A549 (cell line): ENCODE results near the gene EXOC4.

Source experiments
- EP300 ChIP-seq, 2 experiments: fragments of >200 bp; sonication (Bioruptor Twin); formaldehyde crosslinking; IDR thresholded peaks; 2 replicates in 1 of 2; 3 replicates in 1 of 2; pipeline ENCODE4 v1.6.1; 2016 to 2017
- FOSL2 ChIP-seq, 2 experiments: fragments of 450-650 bp in 1 of 2; fragments of >200 bp in 1 of 2; sonication (Bioruptor Twin) in 1 of 2; formaldehyde crosslinking; IDR thresholded peaks; 2 replicates each; pipeline versions ENCODE4 v1.5.0 to v1.6.1; 2016 to 2020; ENCODE audit warnings: mild to moderate bottlenecking in 1 of 2, moderate library complexity in 1 of 2
- HEYL ChIP-seq: fragments of 250-450 bp; sonication (Bioruptor Pico); IDR thresholded peaks from 2 replicates; pipeline ENCODE4 v1.8.0; 2021; ENCODE audit warnings: mild to moderate bottlenecking, moderate library complexity
- HOXA7 ChIP-seq: fragments of 250-450 bp; sonication (Bioruptor Pico); IDR thresholded peaks from 2 replicates; pipeline ENCODE4 v1.5.0; 2020; ENCODE audit warnings: mild to moderate bottlenecking, moderate library complexity
- JUN ChIP-seq, 2 experiments: fragments of >200 bp; sonication (Bioruptor Twin); formaldehyde crosslinking; IDR thresholded peaks; 2 replicates in 1 of 2; 3 replicates in 1 of 2; pipeline ENCODE4 v1.6.1; 2016 to 2017
- KDM1A ChIP-seq: fragments of 200-600 bp; sonication (generic); IDR thresholded peaks from 2 replicates; pipeline ENCODE4 v1.6.1; 2016; ENCODE audit warnings: low read depth, mild to moderate bottlenecking
- MAFK ChIP-seq: fragments of 450-650 bp; IDR thresholded peaks from 2 replicates; pipeline ENCODE4 v1.6.1; 2014; ENCODE audit not compliant: partially characterized antibody
- MAZ ChIP-seq: fragments of 150-350 bp; IDR thresholded peaks from 2 replicates; pipeline ENCODE4 v1.6.1; 2014; ENCODE audit warnings: antibody characterized with exemption, low read depth, low read length, borderline replicate concordance
- MYC ChIP-seq: IDR thresholded peaks from 2 replicates; pipeline ENCODE4 v1.6.1; 2012; ENCODE audit warnings: mild to moderate bottlenecking, inconsistent platforms, low read length, improper control_type of control experiment, borderline replicate concordance
- POLR2A ChIP-seq: IDR thresholded peaks from 2 replicates; pipeline ENCODE4 v1.6.1; 2012; ENCODE audit warnings: mild to moderate bottlenecking, low read length
- USF2 ChIP-seq: fragments of 450-650 bp; IDR thresholded peaks from 2 replicates; pipeline ENCODE4 v1.6.1; 2014; ENCODE audit warnings: antibody characterized with exemption
- TF ChIP-seq, protein P1 (sequence below): fragments of >200 bp; sonication (Bioruptor Twin); formaldehyde crosslinking; IDR thresholded peaks from 3 replicates; pipeline ENCODE4 v1.5.1; 2016
- TF ChIP-seq, protein P2 (sequence below): IDR thresholded peaks from 2 replicates; pipeline ENCODE4 v1.6.1; 2012

DNA sequence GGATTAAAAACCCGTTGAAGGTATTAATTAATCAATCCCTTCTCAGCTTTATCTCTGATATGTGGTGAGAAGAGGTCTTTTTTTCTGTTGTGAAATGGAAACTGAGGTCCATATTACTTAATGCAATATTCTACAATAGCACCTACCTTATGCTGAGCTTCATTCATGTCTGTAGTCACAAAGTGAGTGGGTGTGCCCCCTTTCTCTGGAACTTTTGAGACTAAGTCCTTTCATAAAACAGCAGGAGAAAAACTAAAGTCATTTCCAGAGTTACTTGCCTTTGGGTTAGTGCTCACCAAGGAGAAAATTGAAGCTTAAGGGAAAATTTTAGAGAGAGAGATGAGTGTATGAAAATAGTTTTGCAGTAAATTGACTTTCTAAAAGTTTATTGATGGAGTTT lies 61.2 kb downstream of the EXOC4 start:
- TF ChIP-seq, protein P1, sequence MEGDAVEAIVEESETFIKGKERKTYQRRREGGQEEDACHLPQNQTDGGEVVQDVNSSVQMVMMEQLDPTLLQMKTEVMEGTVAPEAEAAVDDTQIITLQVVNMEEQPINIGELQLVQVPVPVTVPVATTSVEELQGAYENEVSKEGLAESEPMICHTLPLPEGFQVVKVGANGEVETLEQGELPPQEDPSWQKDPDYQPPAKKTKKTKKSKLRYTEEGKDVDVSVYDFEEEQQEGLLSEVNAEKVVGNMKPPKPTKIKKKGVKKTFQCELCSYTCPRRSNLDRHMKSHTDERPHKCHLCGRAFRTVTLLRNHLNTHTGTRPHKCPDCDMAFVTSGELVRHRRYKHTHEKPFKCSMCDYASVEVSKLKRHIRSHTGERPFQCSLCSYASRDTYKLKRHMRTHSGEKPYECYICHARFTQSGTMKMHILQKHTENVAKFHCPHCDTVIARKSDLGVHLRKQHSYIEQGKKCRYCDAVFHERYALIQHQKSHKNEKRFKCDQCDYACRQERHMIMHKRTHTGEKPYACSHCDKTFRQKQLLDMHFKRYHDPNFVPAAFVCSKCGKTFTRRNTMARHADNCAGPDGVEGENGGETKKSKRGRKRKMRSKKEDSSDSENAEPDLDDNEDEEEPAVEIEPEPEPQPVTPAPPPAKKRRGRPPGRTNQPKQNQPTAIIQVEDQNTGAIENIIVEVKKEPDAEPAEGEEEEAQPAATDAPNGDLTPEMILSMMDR: no peak
- no peak for TF ChIP-seq MYC
- TF ChIP-seq POLR2A: no peak
- TF ChIP-seq, protein P2, sequence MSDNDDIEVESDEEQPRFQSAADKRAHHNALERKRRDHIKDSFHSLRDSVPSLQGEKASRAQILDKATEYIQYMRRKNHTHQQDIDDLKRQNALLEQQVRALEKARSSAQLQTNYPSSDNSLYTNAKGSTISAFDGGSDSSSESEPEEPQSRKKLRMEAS: no peak
- TF ChIP-seq MAZ: no peak
- no peak for TF ChIP-seq USF2
- no peak for TF ChIP-seq EP300 (IDR thresholded peaks at IDR 0.05)
- TF ChIP-seq HEYL: no peak
- no peak for TF ChIP-seq FOSL2 (IDR thresholded peaks at IDR 0.05)
- no peak for TF ChIP-seq FOSL2 (CRISPR knock-in tag; IDR thresholded peaks at IDR 0.05)
- no peak for TF ChIP-seq JUN (IDR thresholded peaks at IDR 0.05)
- TF ChIP-seq HOXA7 (CRISPR knock-in tag): no peak
- no peak for TF ChIP-seq MAFK
- TF ChIP-seq KDM1A: no peak
